Mononuclear cell (primary cell): ENCODE data around the gene C9orf78. TPM values are rescaled to one million over a fixed set of nuclear protein-coding genes. Genes with fewer than 3 reads are reported as not detected.
"Not testable (repeated sequence)": the region's sequence is repeated elsewhere in the genome, so short reads cannot be mapped to it uniquely, and the experiment has no call there.

Experiments
- H3K27me3 ChIP-seq: 2 replicates; pipeline ENCODE4 v1.6.0; 2011; ENCODE audit warnings: low read length, control low read depth; ENCODE audit not compliant: insufficient read depth
- H3K4me1 ChIP-seq: 2 replicates; pipeline ENCODE4 v1.5.1; 2011; ENCODE audit warnings: mild to moderate bottlenecking, low read length, control low read depth; ENCODE audit not compliant: insufficient read depth
- H3K4me3 ChIP-seq: 2 replicates; pipeline ENCODE4 v1.5.1; 2011; ENCODE audit warnings: mild to moderate bottlenecking, low read length, moderate library complexity
- H3K9me3 ChIP-seq: 2 replicates; pipeline ENCODE4 v1.5.1; 2011; ENCODE audit warnings: low read depth, mild to moderate bottlenecking, control low read depth, low read length
- total RNA-seq: library from RNA; depleted of rRNA; stranded (reverse); fragments of >200 nt; gene quantifications from one replicate; pipeline ENCODE4 v1.2.3, GENCODE V29; 2012

The C9orf78 gene
- total RNA-seq, 1 donor: 169 TPM

- no peaks in the 10 kb centered on the region for H3K27me3 ChIP-seq
- peaks cover 5% of the 10 kb centered on the region for H3K4me1 ChIP-seq
- H3K4me3 ChIP-seq: no peak overlapping the region
- H3K9me3 ChIP-seq: no peaks in the 10 kb centered on the region
These were observed 49.2 kb downstream of the C9orf78 start for GRCh38 chr9:129785866-129786265.

- H3K4me3 ChIP-seq, H3K27me3 ChIP-seq, H3K9me3 ChIP-seq, H3K4me1 ChIP-seq: not testable (repeated sequence)
These were observed 50.1 kb downstream of the C9orf78 start for GRCh38 chr9:129784970-129785369.

- Histone ChIP-seq H3K4me3 (no peak overlapping the region), H3K4me1 (peaks cover 16% of the 10 kb centered on the region)
These were observed 51.3 kb downstream of the C9orf78 start for GRCh38 chr9:129783516-129784361.

GRCh38 chr9:129781981-129782380 lies 53.1 kb downstream of the C9orf78 start:
- Histone ChIP-seq H3K9me3 (no peaks in the 10 kb centered on the region), H3K4me1 (peaks cover 34% of the 10 kb centered on the region), H3K4me3 (no peak overlapping the region), H3K27me3 (no peaks in the 10 kb centered on the region)

More at GRCh38 chr9:129783516-129784361, 51.3 kb downstream of the C9orf78 start:
- no peaks in the 10 kb centered on the region for H3K27me3 ChIP-seq
- H3K9me3 ChIP-seq: no peaks in the 10 kb centered on the region

GRCh38 chr9:129781131-129781530 lies 53.9 kb downstream of the C9orf78 start:
- Histone ChIP-seq H3K9me3 (no peaks in the 10 kb centered on the region), H3K4me3 (no peak overlapping the region), H3K4me1 (peaks cover 41% of the 10 kb centered on the region), H3K27me3 (no peaks in the 10 kb centered on the region)

GRCh38 chr9:129779560-129780190 lies 55.4 kb downstream of the C9orf78 start:
- Histone ChIP-seq H3K27me3 (no peaks in the 10 kb centered on the region), H3K4me1 (peaks cover 51% of the 10 kb centered on the region), H3K9me3 (no peaks in the 10 kb centered on the region), H3K4me3 (no peak overlapping the region)

- Histone ChIP-seq H3K9me3 (no peaks in the 10 kb centered on the region), H3K4me3 (no peak overlapping the region), H3K4me1 (peaks cover 58% of the 10 kb centered on the region), H3K27me3 (no peaks in the 10 kb centered on the region)
These were observed 56.6 kb downstream of the C9orf78 start for GRCh38 chr9:129778469-129778868.

- peaks cover 64% of the 10 kb centered on the region for H3K4me1 ChIP-seq
- no peaks in the 10 kb centered on the region for H3K27me3 ChIP-seq
- H3K9me3 ChIP-seq: no peaks in the 10 kb centered on the region
- H3K4me3 ChIP-seq: no peak overlapping the region
These were observed 57.3 kb downstream of the C9orf78 start for GRCh38 chr9:129777769-129778130.

Other genes starting within 250 kb of the C9orf78 start
- not detected for gene C9orf50, start 214.2 kb downstream of the C9orf78 start, total RNA-seq
- 22.0 TPM for gene NTMT1, start 209.1 kb downstream of the C9orf78 start, total RNA-seq
- gene ASB6, start 193.1 kb downstream of the C9orf78 start, total RNA-seq: 17.8 TPM
- not detected for gene PRRX2, start 169.6 kb downstream of the C9orf78 start, total RNA-seq
- 8.7 TPM for gene PTGES, start 82.2 kb downstream of the C9orf78 start, total RNA-seq
- gene TOR1B, start 32.1 kb downstream of the C9orf78 start, total RNA-seq: 12.3 TPM
- 20.3 TPM for gene TOR1A, start 11.1 kb downstream of the C9orf78 start, total RNA-seq
- gene USP20, start 183 bp upstream of the C9orf78 start, total RNA-seq: 17.1 TPM
- gene FNBP1, start 207.9 kb upstream of the C9orf78 start, total RNA-seq: 193 TPM
- gene GPR107, start 218.6 kb upstream of the C9orf78 start, total RNA-seq: 19.8 TPM